Esophagus (tissue), 2 donors: ENCODE data around the gene SPDYE16. TPM values are rescaled to one million over a fixed set of nuclear protein-coding genes. Genes with fewer than 3 reads are reported as not detected.
"Not testable (repeated sequence)": the region's sequence is repeated elsewhere in the genome, so short reads cannot be mapped to it uniquely, and the experiment has no call there.

Experiments used
- H3K27ac ChIP-seq, 2 donors: one replicate each; pipeline ENCODE4 v1.5.1; 2013; ENCODE audit warnings: low read depth in 2 of 2, mild to moderate bottlenecking in 2 of 2, inconsistent platforms in 1 of 2, low read length in 1 of 2, moderate library complexity in 1 of 2
- H3K27me3 ChIP-seq, 2 donors: one replicate each; pipeline ENCODE4 v1.6.1; 2013; ENCODE audit warnings: low read length in 2 of 2, control low read depth in 1 of 2, mild to moderate bottlenecking in 1 of 2; ENCODE audit not compliant: insufficient read depth in 2 of 2, control insufficient read depth in 1 of 2
- H3K36me3 ChIP-seq, 2 donors: one replicate each; pipeline ENCODE4 v1.6.1; 2013; ENCODE audit warnings: low read length in 1 of 2; ENCODE audit not compliant: control insufficient read depth in 2 of 2, insufficient read depth in 2 of 2
- H3K4me1 ChIP-seq, 2 donors: one replicate each; pipeline ENCODE4 v1.6.1; 2013; ENCODE audit warnings: low read length in 1 of 2; ENCODE audit not compliant: control insufficient read depth in 2 of 2, insufficient read depth in 2 of 2
- H3K4me3 ChIP-seq, 2 donors: one replicate each; pipeline ENCODE4 v1.5.1; 2013; ENCODE audit warnings: low read length in 2 of 2, mild to moderate bottlenecking in 2 of 2, low read depth in 1 of 2, moderate library complexity in 1 of 2
- H3K9me3 ChIP-seq, 2 donors: one replicate each; pipeline ENCODE4 v1.6.1; 2013; ENCODE audit warnings: mild to moderate bottlenecking in 2 of 2, low read depth in 1 of 2, low read length in 1 of 2, moderate library complexity in 1 of 2; ENCODE audit not compliant: control insufficient read depth in 2 of 2, insufficient read depth in 1 of 2
- WGBS, 2 donors: extraction: QIAGEN DNeasy Blood & Tissue Kit; methylation state at CpG; one replicate each; pipeline ENCODE4 v1.1.7; 2013; 5-methylcytosine and 5-hydroxymethylcytosine counted together
- polyA plus RNA-seq, 2 donors: library from polyadenylated mRNA; stranded (reverse); fragments of 200-250 nt; gene quantifications; one replicate each; pipeline ENCODE4 v1.2.3, GENCODE V29; 2013
- donor health status: healthy with polysubstance abuse.
- donor health status: Bipolar disorder and iron deficiency.

SPDYE16 gene
- polyA plus RNA-seq, 2 donors, result 0.05 to 0.08 TPM

- peaks cover 0 to 2% of the 10 kb centered on the region in 2 donors for H3K36me3 ChIP-seq
- H3K9me3 ChIP-seq, result no peaks in the 10 kb centered on the region
- no peaks in the 10 kb centered on the region for H3K27me3 ChIP-seq
- H3K4me1 ChIP-seq, result peaks cover 0 to 11% of the 10 kb centered on the region in 2 donors
- peak overlapping the region in 1 of 2 donors; percentile 18 for H3K27ac ChIP-seq
- WGBS, 2 donors, result 50 to 56% methylated on average over 21 of the region's 21 CpGs
- H3K4me3 ChIP-seq, result no peak overlapping the region
Observed at GRCh38 chr7:76512941-76513816, 29.9 kb downstream of the SPDYE16 start.

GRCh38 chr7:76511911-76512885, 30.9 kb downstream of the SPDYE16 start:
- H3K27me3 ChIP-seq, H3K4me3 ChIP-seq, H3K9me3 ChIP-seq, H3K36me3 ChIP-seq, H3K27ac ChIP-seq: not testable (repeated sequence)
- 63 to 80% methylated on average over 3 to 16 of the region's 31 CpGs for WGBS, 2 donors
- peaks cover 0 to 11% of the 10 kb centered on the region in 2 donors for H3K4me1 ChIP-seq

GRCh38 chr7:76511200-76511910, 31.7 kb downstream of the SPDYE16 start:
- WGBS, 2 donors, result 66 to 78% methylated on average over 9 to 17 of the region's 24 CpGs

DNA sequence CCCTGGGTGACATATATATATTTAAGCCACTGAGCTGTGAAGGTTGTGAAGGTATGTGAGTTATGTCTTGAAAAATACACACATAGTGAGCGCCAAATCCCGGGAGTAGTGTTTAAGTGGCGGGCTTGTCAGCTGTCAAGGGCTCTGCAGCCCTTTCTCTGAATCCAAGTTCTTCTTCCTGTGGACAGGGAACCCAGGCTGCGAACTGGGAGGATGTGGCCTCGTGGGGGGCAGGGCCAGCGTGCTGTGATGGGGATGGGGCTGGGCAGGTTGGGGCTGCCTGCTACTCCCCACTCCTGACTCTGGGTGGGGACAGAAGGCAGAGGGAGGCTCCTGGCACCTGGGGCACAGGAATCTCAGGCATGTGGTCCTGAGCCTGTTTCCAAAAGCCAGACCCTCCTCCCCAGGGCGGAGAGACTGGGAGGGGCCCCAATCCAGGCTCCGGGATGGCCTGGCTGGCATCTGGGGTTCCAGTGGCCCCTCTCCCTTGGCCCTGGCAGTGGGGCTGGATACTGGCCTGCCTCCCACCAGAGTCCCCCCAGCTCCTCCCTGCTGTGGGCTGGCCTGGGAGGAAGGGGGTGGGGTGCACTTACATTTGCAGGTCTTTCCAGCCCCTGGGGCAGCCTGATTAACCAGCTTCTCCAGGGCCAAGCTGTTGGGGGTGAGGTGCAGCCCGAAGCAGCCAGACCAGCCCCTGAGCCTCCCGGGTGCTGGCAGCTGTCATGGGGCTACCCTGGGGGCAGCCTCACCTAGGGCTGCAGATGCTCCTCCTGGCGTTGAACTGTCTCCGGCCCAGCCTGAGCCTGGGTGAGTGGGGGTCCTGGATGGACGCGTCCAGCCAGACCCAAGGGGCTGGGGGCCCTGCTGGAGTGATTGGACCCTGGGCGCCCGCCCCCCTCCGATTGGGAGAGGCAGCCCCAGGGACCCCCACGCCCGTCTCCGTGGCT, 32.9 kb downstream of the SPDYE16 start, which contains the start of gene UPK3B:
TSS of gene UPK3B (plus strand) at position 622 of the 947 bp plus-strand sequence. CDS start at position 723, 101 bp downstream.
- Histone ChIP-seq H3K9me3 (no peaks in the 10 kb centered on the region), H3K4me1 (peaks cover 0 to 11% of the 10 kb centered on the region in 2 donors), H3K36me3 (peaks cover under 1 to 12% of the 10 kb centered on the region in 2 donors), H3K27ac (peak within 1 kb of the TSS; percentile 58 to 63), H3K27me3 (no peaks in the 10 kb centered on the region), H3K4me3 (peak within 1 kb of the TSS; percentile 26 to 32)
- WGBS, 2 donors, result 36 to 37% methylated on average over 20 of the region's 20 CpGs

More at GRCh38 chr7:76511200-76511910, 31.7 kb downstream of the SPDYE16 start:
- H3K4me3 ChIP-seq, H3K27ac ChIP-seq, H3K9me3 ChIP-seq, H3K36me3 ChIP-seq, H3K27me3 ChIP-seq: not testable (repeated sequence)
- peaks cover 0 to 11% of the 10 kb centered on the region in 2 donors for H3K4me1 ChIP-seq

GRCh38 chr7:76507723-76508406, 35.2 kb downstream of the SPDYE16 start:
- Histone ChIP-seq H3K27me3 (no peaks in the 10 kb centered on the region), H3K9me3 (no peaks in the 10 kb centered on the region), H3K4me3 (no peak overlapping the region), H3K36me3 (peaks cover 4 to 22% of the 10 kb centered on the region in 2 donors), H3K4me1 (peaks cover 0 to 8% of the 10 kb centered on the region in 2 donors), H3K27ac (no peak overlapping the region)
- 83 to 88% methylated on average over 11 of the region's 11 CpGs for WGBS, 2 donors

DNA sequence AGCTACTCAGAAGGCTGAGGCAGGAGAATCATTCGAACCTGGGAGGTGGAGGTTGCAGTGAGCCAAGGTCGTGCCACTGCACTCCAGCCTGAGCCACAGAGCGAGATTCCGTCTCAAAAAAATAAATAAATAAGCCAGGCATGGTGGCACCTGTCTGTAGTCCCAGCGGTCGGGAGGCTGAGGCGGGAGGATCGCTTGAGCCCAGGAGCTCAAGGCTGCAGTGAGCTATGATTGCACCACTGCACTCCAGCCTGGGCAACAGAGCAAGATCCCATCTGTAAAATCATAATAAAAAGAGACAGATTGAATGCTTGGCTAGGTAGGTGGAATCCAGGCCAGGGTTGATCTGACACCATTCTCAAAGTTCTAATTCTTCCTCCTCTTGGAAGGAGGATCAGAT, 36.5 kb downstream of the SPDYE16 start:
- not testable (repeated sequence) for H3K9me3 ChIP-seq, H3K27ac ChIP-seq, H3K4me1 ChIP-seq, H3K4me3 ChIP-seq, H3K27me3 ChIP-seq
- peaks cover 4 to 29% of the 10 kb centered on the region in 2 donors for H3K36me3 ChIP-seq
- WGBS, 2 donors, result 95 to 97% methylated on average over 8 of the region's 8 CpGs

GRCh38 chr7:76506081-76506440, 37.0 kb downstream of the SPDYE16 start:
- WGBS, 2 donors, result 77 to 85% methylated on average over 5 of the region's 5 CpGs
- peaks cover 0 to 6% of the 10 kb centered on the region in 2 donors for H3K4me1 ChIP-seq
- H3K9me3 ChIP-seq, result no peaks in the 10 kb centered on the region
- no peaks in the 10 kb centered on the region for H3K27me3 ChIP-seq
- H3K4me3 ChIP-seq, result no peak overlapping the region
- no peak overlapping the region for H3K27ac ChIP-seq
- peaks cover 4 to 29% of the 10 kb centered on the region in 2 donors for H3K36me3 ChIP-seq
